Measurements from ENCODE around the gene RALA.
"Not testable (repeated sequence)": the region's sequence is repeated elsewhere in the genome, so short reads cannot be mapped to it uniquely, and the experiment has no call there.

The RALA gene

GRCh38 chr7:39650676-39651075 lies 27.3 kb downstream of the RALA start:
- no peak for DNase-seq

GRCh38 chr7:39651265-39651664 lies 27.9 kb downstream of the RALA start:
- DNase-seq = no peak

GRCh38 chr7:39656415-39656814 lies 33.0 kb downstream of the RALA start:
- peak in 1 of 2 experiments; percentile 38 for DNase-seq

- no peak for DNase-seq
These were observed 36.1 kb downstream of the RALA start for GRCh38 chr7:39659356-39660013.

- no peak for DNase-seq
These were observed 38.6 kb downstream of the RALA start for GRCh38 chr7:39661960-39662359.

- no peak for DNase-seq
These were observed 39.9 kb downstream of the RALA start for GRCh38 chr7:39663263-39663662.

- DNase-seq = no peak
These were observed 40.7 kb downstream of the RALA start for GRCh38 chr7:39664057-39664456.

- DNase-seq = no peak
These were observed 41.2 kb downstream of the RALA start for GRCh38 chr7:39664585-39664984.

GRCh38 chr7:39666562-39666961 lies 43.2 kb downstream of the RALA start:
- DNase-seq = no peak

- DNase-seq = no peak
These were observed 44.1 kb downstream of the RALA start for GRCh38 chr7:39667341-39667923.

- DNase-seq = not testable (repeated sequence)
These were observed 44.9 kb downstream of the RALA start for GRCh38 chr7:39668280-39668679.

GRCh38 chr7:39670052-39670451 lies 46.7 kb downstream of the RALA start:
- DNase-seq = no peak

GRCh38 chr7:39670934-39671333 lies 47.6 kb downstream of the RALA start:
- no peak for DNase-seq

- no peak for DNase-seq
These were observed 48.8 kb downstream of the RALA start for GRCh38 chr7:39672176-39672575.

- no peak for DNase-seq
These were observed 50.5 kb downstream of the RALA start for GRCh38 chr7:39673868-39674267.

GRCh38 chr7:39674406-39674805 lies 51.0 kb downstream of the RALA start:
- no peak for DNase-seq

GRCh38 chr7:39676346-39676745 lies 53.0 kb downstream of the RALA start:
- DNase-seq = no peak

- DNase-seq = no peak
These were observed 55.7 kb downstream of the RALA start for GRCh38 chr7:39678930-39679709.

GRCh38 chr7:39679874-39680273 lies 56.5 kb downstream of the RALA start:
- DNase-seq = not testable (repeated sequence)

- DNase-seq = no peak
These were observed 58.6 kb downstream of the RALA start for GRCh38 chr7:39681887-39682441.

- no peak for DNase-seq
These were observed 60.0 kb downstream of the RALA start for GRCh38 chr7:39683216-39683845.

- no peak for DNase-seq
These were observed 63.0 kb downstream of the RALA start for GRCh38 chr7:39686261-39686924.

Data from NCI-H1930 (cell line).